ENCODE data around the gene TCERG1L. TPM values are rescaled to one million over a fixed set of nuclear protein-coding genes. Genes with fewer than 3 reads are reported as not detected.
"Not testable (repeated sequence)": the region's sequence is repeated elsewhere in the genome, so short reads cannot be mapped to it uniquely, and the experiment has no call there.

The TCERG1L gene
- total RNA-seq, 1 donor from 2014 or later: 0.88 TPM

DNA sequence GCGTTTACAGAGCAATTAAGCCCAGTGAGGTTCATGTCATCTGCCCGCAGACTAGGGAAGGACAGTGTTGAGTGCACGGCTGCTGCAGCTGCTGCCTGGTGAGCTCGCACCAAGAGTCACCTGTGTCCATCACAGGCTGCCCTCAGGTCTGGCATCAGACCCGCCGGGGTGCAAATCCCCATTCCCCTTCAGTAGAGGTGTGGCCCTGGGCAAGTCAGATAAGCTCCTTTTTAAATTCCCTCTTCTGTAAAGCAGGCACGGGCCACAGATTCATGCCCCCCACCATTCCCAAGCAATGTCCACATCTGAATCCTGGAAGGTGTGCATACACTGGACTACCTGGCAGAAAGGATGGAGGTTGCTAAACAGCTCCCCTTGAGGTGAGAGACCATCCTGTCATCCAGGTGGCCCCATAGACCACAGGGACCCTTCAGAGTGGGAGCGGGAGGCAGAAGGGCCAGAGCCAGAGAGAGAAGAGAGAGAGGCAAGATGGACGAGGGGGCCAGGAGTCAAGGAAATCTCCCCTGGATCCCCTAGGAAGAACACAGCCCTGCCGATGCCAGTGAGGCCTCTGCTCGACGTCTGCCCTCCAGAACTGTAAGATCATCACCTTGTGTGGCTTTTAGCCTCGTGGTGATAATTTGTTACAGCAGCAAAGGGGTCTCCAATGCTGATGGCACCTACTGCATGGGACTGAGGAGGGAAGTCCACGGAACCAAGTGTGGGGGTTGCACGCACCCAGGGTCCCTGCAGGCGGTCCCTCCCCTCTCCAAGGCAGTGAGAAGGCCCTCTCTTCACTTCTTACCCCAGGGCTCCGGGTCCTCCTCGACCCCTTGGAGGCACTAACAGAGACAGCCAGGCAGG, 168.8 kb downstream of the TCERG1L start:
- ATAC-seq: no peak

DNA sequence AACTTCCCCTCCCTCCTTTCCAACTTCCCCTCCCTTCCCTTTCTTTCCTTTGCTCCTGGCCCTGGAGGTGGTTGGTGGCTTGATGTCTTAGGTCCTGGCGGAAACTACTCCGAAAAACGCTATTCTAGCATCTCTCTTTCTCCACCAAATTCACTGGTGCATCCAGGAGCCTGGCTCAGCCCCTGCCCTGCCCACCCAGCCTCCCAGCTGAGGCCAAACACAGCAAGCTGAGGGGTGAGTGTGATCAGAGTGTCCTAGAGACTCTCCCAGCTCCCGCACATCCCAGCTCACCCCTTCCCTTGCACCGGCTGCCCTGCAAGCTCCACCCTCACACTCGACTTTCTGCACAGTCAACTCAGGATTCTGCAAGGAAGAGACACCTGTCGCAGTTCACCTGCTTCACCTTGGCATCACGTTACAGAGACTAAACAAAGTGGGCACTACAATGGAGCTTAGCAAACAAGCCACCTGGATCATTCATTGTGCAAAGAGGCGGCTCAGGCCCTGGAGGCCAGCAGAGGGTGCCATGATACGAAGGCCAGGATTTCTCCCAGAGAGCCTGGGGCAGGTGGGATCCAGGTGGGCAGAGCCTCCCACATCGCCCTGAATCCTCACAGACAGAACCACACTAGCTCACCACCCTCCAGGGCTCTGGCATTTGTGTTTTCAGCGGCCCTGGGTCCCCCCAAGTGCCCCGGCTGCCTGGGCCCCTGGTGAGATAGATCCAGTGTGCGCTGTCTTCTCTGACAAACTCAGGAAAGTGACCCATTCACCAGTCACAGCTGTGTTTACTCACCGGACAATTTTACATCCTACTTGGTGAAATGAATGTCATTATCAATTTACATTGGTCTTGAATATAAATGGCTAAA, 169.6 kb downstream of the TCERG1L start:
- ATAC-seq: no peak

- no peak for ATAC-seq
Observed at GRCh38 chr10:131141207-131141606, 170.3 kb downstream of the TCERG1L start.

- ATAC-seq: no peak
Observed at GRCh38 chr10:131140606-131141005, 170.9 kb downstream of the TCERG1L start.

DNA sequence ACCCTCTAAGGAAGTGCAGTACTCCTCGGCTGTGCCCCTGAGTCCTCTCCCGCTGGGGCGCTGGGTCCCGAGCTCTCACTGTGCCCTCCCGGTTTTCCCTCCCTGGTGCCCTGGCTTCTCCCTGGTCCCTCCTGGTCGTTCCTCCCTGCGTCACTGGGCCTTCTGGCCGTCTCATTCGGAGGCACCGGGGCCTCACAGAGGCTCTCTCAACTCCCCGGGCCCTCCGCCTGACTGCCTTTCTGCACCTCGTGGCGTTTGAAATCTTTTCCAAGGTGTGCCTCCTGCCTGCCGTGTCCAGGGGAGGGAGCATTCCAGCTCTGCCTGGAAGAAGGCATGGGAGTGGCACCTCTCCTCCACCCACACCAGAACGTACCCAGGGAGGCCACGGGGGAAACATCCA, 174.3 kb downstream of the TCERG1L start:
- ATAC-seq: no peak

DNA sequence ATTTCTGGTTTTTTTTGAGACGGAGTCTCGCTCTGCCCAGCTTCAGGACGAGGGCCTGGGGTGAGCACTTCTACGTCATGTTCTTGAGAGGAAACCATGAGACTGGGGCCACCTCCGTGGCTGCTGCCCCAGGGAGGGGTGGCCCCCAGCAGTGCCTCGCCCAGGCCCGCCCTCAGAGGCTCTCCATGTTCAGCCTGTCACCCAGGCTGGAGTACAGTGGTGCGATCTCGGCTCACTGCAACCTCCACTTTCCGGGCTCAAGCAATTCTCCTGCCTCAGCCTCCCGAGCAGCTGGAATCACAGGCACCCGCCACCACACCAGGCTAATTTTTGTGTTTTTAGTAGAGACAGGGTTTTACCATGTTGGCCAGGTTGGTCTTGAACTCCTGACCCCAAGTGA, 175.2 kb downstream of the TCERG1L start:
- ATAC-seq: not testable (repeated sequence)

DNA sequence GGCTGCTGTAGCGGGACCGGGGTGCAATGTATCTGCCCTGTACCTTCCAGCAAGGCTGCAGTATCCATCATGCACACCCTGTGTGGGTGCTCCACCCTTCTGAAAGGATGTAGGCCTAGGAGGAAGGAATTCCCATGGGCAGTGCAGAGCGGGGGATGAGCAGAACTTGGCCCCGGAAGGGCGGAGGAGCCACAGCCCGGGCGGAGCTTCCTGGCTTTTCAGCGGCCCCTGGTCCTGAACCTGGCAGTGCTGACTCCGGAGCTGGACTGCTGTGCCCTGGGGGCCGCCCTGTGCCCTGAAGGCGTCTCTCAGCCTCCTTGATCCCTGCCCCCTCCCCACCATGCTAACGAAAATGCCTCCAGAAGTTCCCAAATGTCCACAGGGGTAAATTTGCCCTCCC, 175.8 kb downstream of the TCERG1L start:
- ATAC-seq: no peak

DNA sequence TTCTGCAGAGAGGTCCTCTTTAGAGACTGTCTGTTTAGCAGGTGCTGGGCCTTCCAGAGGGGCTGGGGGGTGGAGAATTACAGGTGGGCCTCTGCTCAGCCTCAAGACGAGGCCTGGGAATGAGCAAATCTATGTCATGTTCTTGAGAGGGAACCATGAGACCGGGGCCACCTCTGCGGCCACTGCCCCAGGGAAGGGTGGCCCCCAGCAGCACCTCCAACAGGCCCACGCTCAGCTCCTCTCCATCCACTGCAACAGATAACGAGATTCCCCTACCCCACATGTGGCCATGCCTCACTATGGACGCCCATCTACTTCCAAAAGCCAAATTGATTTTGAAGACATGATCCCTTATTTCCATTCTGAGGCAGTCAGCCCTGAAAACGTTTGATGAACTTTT, 176.9 kb downstream of the TCERG1L start:
- no peak for ATAC-seq

- no peak for ATAC-seq
Observed at GRCh38 chr10:131134001-131134576, 177.4 kb downstream of the TCERG1L start.

DNA sequence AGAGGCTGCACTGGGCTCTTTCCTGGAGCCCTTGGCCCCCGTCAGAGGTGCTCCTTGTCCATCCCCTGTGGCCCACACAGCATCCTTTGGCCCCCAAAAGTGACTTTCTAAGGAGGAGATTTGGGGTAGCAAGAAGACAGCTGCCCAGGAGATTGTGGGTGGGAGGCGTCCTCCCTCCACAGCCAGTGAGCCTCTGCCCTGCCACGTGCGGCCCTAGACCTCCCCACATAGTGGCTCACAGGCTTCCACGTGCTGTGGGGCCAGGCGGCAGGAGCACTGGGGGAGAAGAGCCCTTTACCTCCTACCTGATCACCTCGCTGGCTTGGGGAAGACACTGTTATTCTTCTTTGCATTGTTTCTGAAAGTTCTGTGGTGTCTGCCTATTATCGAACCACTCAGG, 178.8 kb downstream of the TCERG1L start:
- ATAC-seq: no peak

GRCh38 chr10:131131726-131132591, 179.6 kb downstream of the TCERG1L start:
- ATAC-seq: no peak

- no peak for ATAC-seq
Observed at GRCh38 chr10:131130025-131130424, 181.5 kb downstream of the TCERG1L start.

- peak; percentile 74 for ATAC-seq
Observed at GRCh38 chr10:131129544-131129943, 182.0 kb downstream of the TCERG1L start.

DNA sequence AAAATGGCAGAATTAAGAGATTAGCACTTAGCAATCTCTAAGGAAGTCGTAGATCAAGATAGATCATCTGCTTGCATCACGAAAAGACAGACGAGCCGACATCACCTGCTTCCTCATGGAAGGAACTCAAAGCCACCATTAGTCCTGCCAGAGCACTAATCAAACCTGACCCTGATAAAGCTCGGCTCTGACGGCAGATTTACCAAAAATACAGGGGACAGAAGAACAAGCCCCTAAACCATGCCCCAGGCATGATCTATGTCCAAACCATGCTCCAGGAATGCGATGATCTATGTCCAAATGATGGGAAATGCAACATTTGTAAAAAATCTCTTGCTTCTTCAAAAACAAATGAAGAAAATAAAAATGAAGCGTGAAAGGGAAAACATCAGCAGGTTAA, 182.8 kb downstream of the TCERG1L start:
- no peak for ATAC-seq

DNA sequence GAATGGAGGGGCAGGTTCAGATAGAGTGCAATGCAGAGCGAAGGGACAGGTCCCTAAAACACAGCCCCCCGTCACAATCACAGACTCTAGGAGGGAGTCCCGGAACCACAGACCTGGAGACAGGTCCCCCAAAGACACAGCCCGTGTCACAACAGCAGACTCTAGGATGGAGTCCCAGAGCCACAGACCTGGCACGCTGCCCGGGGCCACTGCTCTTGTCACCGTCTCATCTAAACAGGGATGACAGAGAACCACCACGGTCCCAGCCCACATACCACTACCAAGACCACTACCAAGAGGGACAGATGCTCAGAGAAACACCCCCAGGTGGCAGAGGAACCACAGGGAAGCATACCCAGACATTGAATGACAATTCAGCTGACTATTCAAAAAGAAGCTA, 183.9 kb downstream of the TCERG1L start:
- ATAC-seq: no peak

DNA sequence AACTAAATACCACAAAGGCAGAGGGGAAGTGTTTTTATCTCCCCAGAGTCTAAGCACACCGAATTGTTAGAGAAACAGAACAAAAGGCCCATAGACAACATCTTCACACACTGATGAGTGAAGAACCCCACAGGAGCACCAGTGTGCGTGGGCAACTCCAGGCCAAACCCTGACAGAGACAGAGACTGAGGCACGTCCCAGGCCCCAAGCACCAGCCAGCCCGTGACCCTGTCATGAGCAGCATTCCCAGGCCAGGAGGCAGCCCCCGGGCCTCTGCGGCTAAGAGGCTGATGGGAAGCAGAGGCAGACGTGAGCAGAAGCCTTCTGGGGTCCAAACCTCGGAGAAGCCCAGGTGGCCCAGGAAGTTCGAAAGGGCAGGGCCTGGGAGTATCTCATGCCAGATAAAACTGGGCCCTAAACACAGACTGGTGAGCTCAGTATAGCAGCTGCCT, 184.4 kb downstream of the TCERG1L start:
- no peak for ATAC-seq

DNA sequence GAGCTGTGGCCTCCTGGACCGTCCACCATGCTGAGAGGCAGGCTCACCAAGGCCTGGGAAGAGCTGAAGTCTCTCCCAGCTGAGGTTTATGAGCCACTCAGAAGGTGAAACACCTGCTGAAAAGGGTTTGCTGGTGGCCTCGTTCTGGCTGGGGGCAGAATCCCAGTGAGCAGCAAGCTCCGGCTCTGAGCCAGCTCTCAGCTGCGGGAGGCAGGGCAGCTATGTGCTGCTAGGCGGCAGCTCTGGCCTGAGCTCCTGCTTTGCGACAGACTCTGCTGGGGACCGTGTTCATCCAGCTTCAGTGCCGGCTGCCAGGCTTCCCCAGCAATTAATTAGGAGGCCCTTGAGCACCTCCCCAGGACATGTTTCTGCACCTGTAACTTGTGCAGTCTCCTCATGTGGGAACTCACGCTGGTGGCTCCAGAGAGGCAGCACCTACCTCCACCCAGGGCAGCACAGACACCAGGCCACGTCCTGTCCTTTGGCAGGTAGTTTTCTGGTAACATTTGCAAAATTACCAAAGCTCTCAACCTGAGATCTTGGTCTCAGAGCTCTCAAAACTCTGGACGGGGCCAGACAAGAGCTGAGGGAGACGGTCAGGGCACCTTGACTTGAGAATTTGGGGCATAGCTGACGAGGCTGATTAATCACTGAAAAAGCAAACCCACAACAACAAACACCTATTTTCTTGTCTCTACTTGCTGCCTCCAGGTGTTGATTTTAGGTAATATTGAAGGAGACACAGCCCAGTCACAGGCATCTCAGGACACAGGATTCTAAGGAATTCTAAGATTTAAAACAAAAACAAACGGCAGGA, 185.0 kb downstream of the TCERG1L start:
- ATAC-seq: no peak

- no peak for ATAC-seq
Observed at GRCh38 chr10:131125511-131126225, 185.9 kb downstream of the TCERG1L start.

GRCh38 chr10:131124945-131125344, 186.6 kb downstream of the TCERG1L start:
- ATAC-seq: no peak

- no peak for ATAC-seq
Observed at GRCh38 chr10:131123496-131123895, 188.0 kb downstream of the TCERG1L start.

Data from esophagus mucosa (tissue), 1 donor.